ENCODE results near the gene ATP9A.

DNA sequence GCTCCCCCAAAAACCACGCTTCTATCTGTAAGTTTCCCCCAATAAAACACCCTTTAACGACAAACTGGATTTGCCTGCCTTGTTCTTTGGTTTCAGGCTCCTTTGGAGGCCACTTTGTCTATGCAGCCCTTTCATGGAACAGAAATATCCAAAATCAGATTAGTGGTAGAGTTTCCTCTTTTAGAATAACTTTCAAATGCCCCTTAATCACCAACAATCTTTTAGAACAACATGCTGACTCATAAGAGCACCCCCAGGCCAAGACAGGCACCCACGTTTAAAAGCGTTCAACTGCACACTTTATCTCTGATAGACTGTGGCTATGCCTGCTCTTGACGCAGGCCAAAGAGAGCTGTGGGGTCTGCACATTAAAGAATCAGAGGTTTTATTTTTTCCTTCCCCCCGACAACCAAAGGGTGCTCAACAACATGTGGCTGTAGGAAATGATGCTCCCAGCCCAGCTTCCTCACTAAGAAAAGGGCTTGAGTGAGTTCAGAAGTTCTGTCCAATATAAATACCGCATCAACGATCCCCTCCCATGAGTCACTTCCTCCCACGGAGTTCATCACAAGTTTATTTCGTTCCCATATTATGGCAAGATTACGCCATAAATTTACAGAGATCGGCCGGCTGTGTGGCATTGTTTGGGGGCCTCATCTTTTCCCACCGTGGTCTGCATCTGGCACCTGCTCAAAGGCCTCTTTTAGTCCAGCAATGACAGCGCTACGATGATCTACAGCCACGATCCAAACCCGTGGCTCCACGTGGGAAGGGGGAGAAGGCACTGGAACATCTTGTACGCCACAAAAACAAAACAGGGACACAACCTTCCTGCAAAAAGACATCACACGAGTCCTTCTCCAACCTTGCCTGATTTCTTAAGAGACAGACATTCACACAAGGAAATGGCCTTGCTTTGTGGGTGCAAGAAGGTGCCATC is 136.9 kb downstream of the ATP9A start:
- no peak for TF ChIP-seq RFX5 (IDR thresholded peaks at IDR 0.05; ENCODE audit: low read depth, low read length)
- TF ChIP-seq, protein P1, sequence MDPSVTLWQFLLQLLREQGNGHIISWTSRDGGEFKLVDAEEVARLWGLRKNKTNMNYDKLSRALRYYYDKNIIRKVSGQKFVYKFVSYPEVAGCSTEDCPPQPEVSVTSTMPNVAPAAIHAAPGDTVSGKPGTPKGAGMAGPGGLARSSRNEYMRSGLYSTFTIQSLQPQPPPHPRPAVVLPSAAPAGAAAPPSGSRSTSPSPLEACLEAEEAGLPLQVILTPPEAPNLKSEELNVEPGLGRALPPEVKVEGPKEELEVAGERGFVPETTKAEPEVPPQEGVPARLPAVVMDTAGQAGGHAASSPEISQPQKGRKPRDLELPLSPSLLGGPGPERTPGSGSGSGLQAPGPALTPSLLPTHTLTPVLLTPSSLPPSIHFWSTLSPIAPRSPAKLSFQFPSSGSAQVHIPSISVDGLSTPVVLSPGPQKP (IDR thresholded peaks at IDR 0.05; ENCODE audit: borderline replicate concordance, low read depth, low read length), result no peak
- peak; percentile 64 for TF ChIP-seq NFE2L2 (IDR thresholded peaks at IDR 0.05; ENCODE audit: low read depth, low read length)
